WTC11 (cell line): ENCODE results near the gene KCNIP4.

Experiments used
- ZNF138 ChIP-seq: sonication (generic); formaldehyde crosslinking; conservative IDR thresholded peaks from 2 replicates; pipeline ENCODE4 v1.8.1; 2022; ENCODE audit warnings: mild to moderate bottlenecking, moderate library complexity, missing genetic modification reagents
- TF ChIP-seq, protein P1 (sequence below): fragments of 200-600 bp; IDR thresholded peaks from 2 replicates; pipeline ENCODE4 v1.8.0; 2022; ENCODE audit warnings: antibody characterized with exemption

DNA sequence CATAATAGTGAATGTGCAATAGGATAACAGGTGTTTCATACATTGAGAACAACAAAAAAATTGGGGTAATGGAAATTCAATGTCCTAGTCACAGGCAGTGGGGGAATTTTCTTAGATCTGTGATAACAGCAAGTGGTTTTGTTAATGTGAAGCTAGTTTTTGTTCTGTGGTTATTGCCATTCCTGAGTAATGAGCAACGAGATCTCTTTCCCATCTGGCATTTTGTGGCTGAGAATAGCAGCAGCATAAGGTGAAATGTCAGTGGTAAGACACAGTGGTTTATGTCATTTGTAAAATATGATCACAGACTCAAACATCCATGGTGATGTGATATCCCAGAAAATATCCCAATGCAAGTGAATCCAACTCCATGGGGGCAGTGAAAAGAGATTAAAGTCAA is 497.5 kb downstream of the KCNIP4 start:
- TF ChIP-seq, protein P1, sequence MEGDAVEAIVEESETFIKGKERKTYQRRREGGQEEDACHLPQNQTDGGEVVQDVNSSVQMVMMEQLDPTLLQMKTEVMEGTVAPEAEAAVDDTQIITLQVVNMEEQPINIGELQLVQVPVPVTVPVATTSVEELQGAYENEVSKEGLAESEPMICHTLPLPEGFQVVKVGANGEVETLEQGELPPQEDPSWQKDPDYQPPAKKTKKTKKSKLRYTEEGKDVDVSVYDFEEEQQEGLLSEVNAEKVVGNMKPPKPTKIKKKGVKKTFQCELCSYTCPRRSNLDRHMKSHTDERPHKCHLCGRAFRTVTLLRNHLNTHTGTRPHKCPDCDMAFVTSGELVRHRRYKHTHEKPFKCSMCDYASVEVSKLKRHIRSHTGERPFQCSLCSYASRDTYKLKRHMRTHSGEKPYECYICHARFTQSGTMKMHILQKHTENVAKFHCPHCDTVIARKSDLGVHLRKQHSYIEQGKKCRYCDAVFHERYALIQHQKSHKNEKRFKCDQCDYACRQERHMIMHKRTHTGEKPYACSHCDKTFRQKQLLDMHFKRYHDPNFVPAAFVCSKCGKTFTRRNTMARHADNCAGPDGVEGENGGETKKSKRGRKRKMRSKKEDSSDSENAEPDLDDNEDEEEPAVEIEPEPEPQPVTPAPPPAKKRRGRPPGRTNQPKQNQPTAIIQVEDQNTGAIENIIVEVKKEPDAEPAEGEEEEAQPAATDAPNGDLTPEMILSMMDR = no peak
- TF ChIP-seq ZNF138 (CRISPR knock-in tag) = no peak
